ENCODE results near the gene RAD51AP2.
"Not testable (repeated sequence)": the region's sequence is repeated elsewhere in the genome, so short reads cannot be mapped to it uniquely, and the experiment has no call there.

The RAD51AP2 gene

GRCh38 chr2:17506736-17507616 is 11.3 kb downstream of the RAD51AP2 start:
- H3K27ac ChIP-seq = no peak overlapping the region
- TF ChIP-seq CTCF (conservative IDR thresholded peaks at IDR 0.05) = no peak
- no peak for TF ChIP-seq ZFX (IDR thresholded peaks at IDR 0.05)

GRCh38 chr2:17497718-17498117 is 20.5 kb downstream of the RAD51AP2 start:
- no peak overlapping the region for H3K27ac ChIP-seq
- TF ChIP-seq ZFX (IDR thresholded peaks at IDR 0.05) (no peak), CTCF (conservative IDR thresholded peaks at IDR 0.05) (no peak)

GRCh38 chr2:17495590-17495989 is 22.6 kb downstream of the RAD51AP2 start:
- TF ChIP-seq CTCF (conservative IDR thresholded peaks at IDR 0.05) = no peak
- no peak overlapping the region for H3K27ac ChIP-seq

- H3K27ac ChIP-seq = not testable (repeated sequence)
Measured at GRCh38 chr2:17490165-17490564, 28.1 kb downstream of the RAD51AP2 start.

GRCh38 chr2:17488610-17489009 is 29.6 kb downstream of the RAD51AP2 start:
- not testable (repeated sequence) for H3K27ac ChIP-seq

GRCh38 chr2:17483496-17483895 is 34.7 kb downstream of the RAD51AP2 start:
- TF ChIP-seq CTCF (conservative IDR thresholded peaks at IDR 0.05) (no peak), ZFX (IDR thresholded peaks at IDR 0.05) (no peak)
- no peak overlapping the region for H3K27ac ChIP-seq

GRCh38 chr2:17482651-17483050 is 35.6 kb downstream of the RAD51AP2 start:
- H3K27ac ChIP-seq = no peak overlapping the region
- TF ChIP-seq CTCF (conservative IDR thresholded peaks at IDR 0.05) (no peak), ZFX (IDR thresholded peaks at IDR 0.05) (no peak)

- no peak overlapping the region for H3K27ac ChIP-seq
- no peak for TF ChIP-seq ZFX (IDR thresholded peaks at IDR 0.05)
- no peak for TF ChIP-seq CTCF (conservative IDR thresholded peaks at IDR 0.05)
Measured at GRCh38 chr2:17479875-17480274, 38.4 kb downstream of the RAD51AP2 start.
